Measurements from ENCODE around the gene CMSS1.

CMSS1 gene

GRCh38 chr3:99834211-99834957 is 16.7 kb downstream of the CMSS1 start:
- ChIA-PET POLR2A (no interaction called here), CTCF (interaction anchor here (0.6 to 3.1 kb wide), 5 partner anchors 9 to 686 kb away, joined by 3 to 19 read pairs (median 4); no protein-coding TSS in a partner anchor)
- no peak overlapping the region for H3K4me3 ChIP-seq (ENCODE audit: low read depth, low read length)

GRCh38 chr3:99836681-99837080 is 19.0 kb downstream of the CMSS1 start:
- H3K4me1 ChIP-seq (ENCODE audit: control insufficient read depth, insufficient read depth, low read length) = peaks cover 6% of the 10 kb centered on the region; the same call in 1 of the 2 replicates
- H3K9me3 ChIP-seq (ENCODE audit: control insufficient read depth, insufficient read depth, low read depth, low read length) = no peaks in the 10 kb centered on the region
- POLR2A ChIA-PET = no interaction called here
- H3K36me3 ChIP-seq (ENCODE audit: control insufficient read depth in 2 of 2, insufficient read depth in 1 of 2, low read length in 2 of 2) = no peaks in the 10 kb centered on the region
- CTCF ChIA-PET = interaction anchor here (1.6 kb wide), 1 partner anchor 10 kb away, joined by 3 read pairs; no protein-coding TSS in a partner anchor
- H3K27ac ChIP-seq (ENCODE audit: extremely low read depth, low read depth, low read length) = no peak overlapping the region
- no peak overlapping the region for H3K4me3 ChIP-seq (ENCODE audit: low read depth, low read length)
- TF ChIP-seq MYNN (tag by site-specific recombination; IDR thresholded peaks at IDR 0.05; ENCODE audit: borderline replicate concordance) (no peak), ZNF140 (tag by site-specific recombination; IDR thresholded peaks at IDR 0.05) (no peak), MEIS1 (CRISPR knock-in tag; IDR thresholded peaks at IDR 0.05; ENCODE audit: borderline replicate concordance) (no peak), ZNF221 (tag by site-specific recombination; IDR thresholded peaks at IDR 0.05; ENCODE audit: borderline replicate concordance) (no peak), BCL6B (tag by site-specific recombination; IDR thresholded peaks at IDR 0.05) (no peak)

More at GRCh38 chr3:99834211-99834957, 16.7 kb downstream of the CMSS1 start:
- Histone ChIP-seq H3K36me3 (ENCODE audit: control insufficient read depth in 2 of 2, insufficient read depth in 1 of 2, low read length in 2 of 2) (no peaks in the 10 kb centered on the region), H3K27ac (ENCODE audit: extremely low read depth, low read depth, low read length) (no peak overlapping the region), H3K9me3 (ENCODE audit: control insufficient read depth, insufficient read depth, low read depth, low read length) (no peaks in the 10 kb centered on the region), H3K4me1 (ENCODE audit: control insufficient read depth, insufficient read depth, low read length) (peaks cover 6% of the 10 kb centered on the region; the same call in 1 of the 2 replicates)
- TF ChIP-seq ZNF146 (tag by site-specific recombination; IDR thresholded peaks at IDR 0.05) (no peak), PRDM6 (tag by site-specific recombination; IDR thresholded peaks at IDR 0.05) (0 out of 2 replicates have a peak, but pooled peaks have one; percentile 2)

GRCh38 chr3:99837715-99838114 is 20.1 kb downstream of the CMSS1 start:
- no peak overlapping the region for H3K4me3 ChIP-seq (ENCODE audit: low read depth, low read length)
- no peak overlapping the region for H3K27ac ChIP-seq (ENCODE audit: extremely low read depth, low read depth, low read length)
- CTCF ChIA-PET = interaction anchor here (0.7 to 1.6 kb wide), 3 partner anchors 9 to 1944 kb away, joined by 3 to 5 read pairs (median 3); no protein-coding TSS in a partner anchor
- peaks cover 6% of the 10 kb centered on the region; the same call in 1 of the 2 replicates for H3K4me1 ChIP-seq (ENCODE audit: control insufficient read depth, insufficient read depth, low read length)
- POLR2A ChIA-PET = no interaction called here
- H3K36me3 ChIP-seq (ENCODE audit: control insufficient read depth in 2 of 2, insufficient read depth in 1 of 2, low read length in 2 of 2) = no peaks in the 10 kb centered on the region
- no peaks in the 10 kb centered on the region for H3K9me3 ChIP-seq (ENCODE audit: control insufficient read depth, insufficient read depth, low read depth, low read length)
- TF ChIP-seq ZNF155 (tag by site-specific recombination; IDR thresholded peaks at IDR 0.05) = no peak
- TF ChIP-seq ZNF785 (tag by site-specific recombination; IDR thresholded peaks at IDR 0.05) = no peak
- no peak for TF ChIP-seq ZNF341 (tag by site-specific recombination; IDR thresholded peaks at IDR 0.05; ENCODE audit: low read depth)
- no peak for TF ChIP-seq ZBTB26 (tag by site-specific recombination; optimal IDR thresholded peaks at IDR 0.05)
- TF ChIP-seq ZNF600 (tag by site-specific recombination; IDR thresholded peaks at IDR 0.05) = no peak
- no peak for TF ChIP-seq GLIS1 (tag by site-specific recombination; IDR thresholded peaks at IDR 0.05)
- TF ChIP-seq GLI2 (tag by site-specific recombination; IDR thresholded peaks at IDR 0.05; ENCODE audit: borderline replicate concordance, low read depth) = no peak
- TF ChIP-seq ZNF518A (tag by site-specific recombination; conservative IDR thresholded peaks at IDR 0.05; ENCODE audit: low read depth) = no peak
- TF ChIP-seq IKZF3 (tag by site-specific recombination; IDR thresholded peaks at IDR 0.05) = no peak
- TF ChIP-seq ZNF169 (tag by site-specific recombination; IDR thresholded peaks at IDR 0.05) = no peak
- TF ChIP-seq ZNF138 (tag by site-specific recombination; IDR thresholded peaks at IDR 0.05; ENCODE audit: borderline replicate concordance) = no peak
